ENCODE results near the gene PLA2G4B. TPM values are rescaled to one million over a fixed set of nuclear protein-coding genes. Genes with fewer than 3 reads are reported as not detected.

The PLA2G4B gene
- total RNA-seq, 2 donors from 2014 or later, result 6.9 to 10.1 TPM

GRCh38 chr15:41878355-41878699, 39.7 kb downstream of the PLA2G4B start:
- Mint-ChIP-seq H3K36me3 (ENCODE audit: low read depth) (no peaks in the 10 kb centered on the region), H3K27me3 (ENCODE audit: insufficient read depth) (peaks cover 39% of the 10 kb centered on the region), H3K9me3 (no peaks in the 10 kb centered on the region), H3K4me3 (no peak overlapping the region), H3K27ac (no peak overlapping the region), H3K4me1 (peaks cover 1% of the 10 kb centered on the region)
- Histone ChIP-seq H3K4me1 (ENCODE audit: control insufficient read depth, insufficient read depth, low read length) (no peaks in the 10 kb centered on the region), H3K4me3 (ENCODE audit: low read length) (no peak overlapping the region), H3K9me3 (ENCODE audit: control insufficient read depth, low read length) (no peaks in the 10 kb centered on the region), H3K36me3 (ENCODE audit: control insufficient read depth, insufficient read depth, low read length) (no peaks in the 10 kb centered on the region), H3K27me3 (ENCODE audit: control insufficient read depth, insufficient read depth, low read length, poor library complexity, severe bottlenecking) (peaks cover 37% of the 10 kb centered on the region), H3K27ac (ENCODE audit: low read depth, low read length) (no peak overlapping the region), H3K9ac (ENCODE audit: extremely low read depth, low read length, poor library complexity, severe bottlenecking) (no peak overlapping the region)
- DNase-seq, result no peak
- 94 to 97% methylated on average over 10 of the region's 10 CpGs for WGBS, 2 experiments (ENCODE audit: insufficient coverage in 1 of 2, insufficient read length in 1 of 2)
- TF ChIP-seq CTCF (conservative IDR thresholded peaks at IDR 0.05), result no peak

GRCh38 chr15:41879321-41879845, 40.7 kb downstream of the PLA2G4B start:
- Mint-ChIP-seq H3K27ac (no peak overlapping the region), H3K4me3 (no peak overlapping the region), H3K27me3 (ENCODE audit: insufficient read depth) (peaks cover 42% of the 10 kb centered on the region), H3K9me3 (no peaks in the 10 kb centered on the region), H3K4me1 (peaks cover 1% of the 10 kb centered on the region), H3K36me3 (ENCODE audit: low read depth) (no peaks in the 10 kb centered on the region)
- DNase-seq, result no peak
- Histone ChIP-seq H3K4me1 (ENCODE audit: control insufficient read depth, insufficient read depth, low read length) (no peaks in the 10 kb centered on the region), H3K36me3 (ENCODE audit: control insufficient read depth, insufficient read depth, low read length) (no peaks in the 10 kb centered on the region), H3K4me3 (ENCODE audit: low read length) (no peak overlapping the region), H3K27ac (ENCODE audit: low read depth, low read length) (no peak overlapping the region), H3K9ac (ENCODE audit: extremely low read depth, low read length, poor library complexity, severe bottlenecking) (no peak overlapping the region), H3K27me3 (ENCODE audit: control insufficient read depth, insufficient read depth, low read length, poor library complexity, severe bottlenecking) (peaks cover 39% of the 10 kb centered on the region), H3K9me3 (ENCODE audit: control insufficient read depth, low read length) (no peaks in the 10 kb centered on the region)
- no peak for TF ChIP-seq CTCF (conservative IDR thresholded peaks at IDR 0.05)
- WGBS, 2 experiments (ENCODE audit: insufficient coverage in 1 of 2, insufficient read length in 1 of 2), result 91 to 95% methylated on average over 7 to 10 of the region's 10 CpGs

- Mint-ChIP-seq H3K9me3 (no peaks in the 10 kb centered on the region), H3K4me3 (no peak overlapping the region), H3K27ac (no peak overlapping the region), H3K4me1 (peaks cover 1% of the 10 kb centered on the region), H3K27me3 (ENCODE audit: insufficient read depth) (peaks cover 45% of the 10 kb centered on the region), H3K36me3 (ENCODE audit: low read depth) (no peaks in the 10 kb centered on the region)
- Histone ChIP-seq H3K36me3 (ENCODE audit: control insufficient read depth, insufficient read depth, low read length) (no peaks in the 10 kb centered on the region), H3K9ac (ENCODE audit: extremely low read depth, low read length, poor library complexity, severe bottlenecking) (no peak overlapping the region), H3K4me3 (ENCODE audit: low read length) (no peak overlapping the region), H3K9me3 (ENCODE audit: control insufficient read depth, low read length) (no peaks in the 10 kb centered on the region), H3K4me1 (ENCODE audit: control insufficient read depth, insufficient read depth, low read length) (no peaks in the 10 kb centered on the region), H3K27me3 (ENCODE audit: control insufficient read depth, insufficient read depth, low read length, poor library complexity, severe bottlenecking) (peaks cover 39% of the 10 kb centered on the region), H3K27ac (ENCODE audit: low read depth, low read length) (no peak overlapping the region)
- no peak for DNase-seq
- WGBS, 2 experiments (ENCODE audit: insufficient coverage in 1 of 2, insufficient read length in 1 of 2), result 90 to 95% methylated on average over 8 to 10 of the region's 10 CpGs
- no peak for TF ChIP-seq CTCF (conservative IDR thresholded peaks at IDR 0.05)
Measured at GRCh38 chr15:41880156-41880877, 41.7 kb downstream of the PLA2G4B start.
